SIG-M5 (cell line): Measurements from ENCODE around the gene EML2.
"Not testable (repeated sequence)": the region's sequence is repeated elsewhere in the genome, so short reads cannot be mapped to it uniquely, and the experiment has no call there.

ENCODE experiments used
- DNase-seq: peaks from one replicate; lab custom pipeline; 2025; lab: John Stamatoyannopoulos, UW

Gene EML2

GRCh38 chr19:45615795-45616703 is 23.1 kb downstream of the EML2 start:
- no peak for DNase-seq

GRCh38 chr19:45615056-45615455 is 24.1 kb downstream of the EML2 start:
- DNase-seq: not testable (repeated sequence)

GRCh38 chr19:45613926-45614725 is 25.1 kb downstream of the EML2 start:
- DNase-seq: no peak

DNA sequence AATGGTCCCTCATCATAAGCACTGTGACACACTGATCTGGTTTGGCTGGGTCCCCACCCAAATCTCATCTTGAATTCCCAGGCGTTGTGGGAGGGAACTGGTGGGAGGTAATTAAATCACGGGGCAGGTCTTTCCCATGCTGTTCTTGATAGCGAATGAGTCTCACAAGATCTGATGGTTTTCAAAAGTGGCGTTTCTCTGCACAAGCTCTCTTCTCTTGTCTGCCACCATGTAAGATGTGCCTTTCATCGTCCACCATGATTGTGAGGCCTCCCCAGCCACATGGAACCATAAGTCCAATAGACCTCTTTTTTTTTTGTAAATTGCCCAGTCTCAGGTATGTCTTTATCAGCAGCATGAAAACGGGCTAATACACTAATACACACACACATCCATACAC is 30.2 kb downstream of the EML2 start:
- no peak for DNase-seq

DNA sequence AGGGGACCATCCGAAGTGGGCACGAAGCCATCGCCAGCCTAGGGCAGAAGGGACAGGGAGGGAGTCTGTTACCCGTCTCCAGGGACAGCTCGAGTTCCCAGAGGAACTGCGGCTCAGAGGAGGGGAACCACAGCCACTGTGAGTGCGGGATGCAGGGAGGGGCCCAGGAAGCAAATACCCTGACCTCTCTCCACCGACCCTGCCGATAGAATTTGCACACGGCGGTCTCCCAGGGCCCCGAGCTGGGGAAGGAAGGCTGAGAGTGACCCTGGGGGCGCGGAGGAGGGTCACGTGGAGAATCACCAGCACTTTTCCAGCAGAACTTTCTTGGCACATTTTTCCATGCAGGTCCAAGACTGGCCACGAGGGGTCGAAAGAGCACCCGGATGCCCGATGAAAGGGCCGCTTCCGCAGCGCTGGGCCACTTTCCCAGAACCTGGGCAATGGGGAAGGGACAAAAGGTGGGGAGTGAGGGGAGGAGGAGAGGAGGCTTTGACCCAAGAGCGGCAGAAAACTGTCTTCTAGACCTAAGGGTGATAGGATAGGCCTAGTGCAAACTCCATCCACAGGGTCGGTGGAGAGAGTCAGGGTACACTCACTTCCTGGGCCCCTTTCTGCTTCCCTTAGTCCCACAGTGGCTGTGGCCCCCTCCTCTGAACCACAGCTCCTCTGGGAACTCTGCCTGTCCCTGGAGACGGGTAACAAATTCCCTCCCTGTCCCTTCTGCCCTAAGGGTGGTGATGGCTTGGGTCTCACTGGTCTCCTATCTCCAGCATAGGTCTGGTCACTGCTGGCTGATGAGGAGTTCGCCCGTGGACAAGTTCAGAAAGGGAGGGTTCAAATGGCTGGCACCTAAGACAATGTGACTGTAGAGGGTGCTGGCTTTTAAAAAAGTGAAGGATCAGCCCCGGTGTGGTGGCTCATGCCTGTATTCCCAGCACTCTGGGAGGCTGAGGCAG is 31.8 kb downstream of the EML2 start:
- no peak for DNase-seq

DNA sequence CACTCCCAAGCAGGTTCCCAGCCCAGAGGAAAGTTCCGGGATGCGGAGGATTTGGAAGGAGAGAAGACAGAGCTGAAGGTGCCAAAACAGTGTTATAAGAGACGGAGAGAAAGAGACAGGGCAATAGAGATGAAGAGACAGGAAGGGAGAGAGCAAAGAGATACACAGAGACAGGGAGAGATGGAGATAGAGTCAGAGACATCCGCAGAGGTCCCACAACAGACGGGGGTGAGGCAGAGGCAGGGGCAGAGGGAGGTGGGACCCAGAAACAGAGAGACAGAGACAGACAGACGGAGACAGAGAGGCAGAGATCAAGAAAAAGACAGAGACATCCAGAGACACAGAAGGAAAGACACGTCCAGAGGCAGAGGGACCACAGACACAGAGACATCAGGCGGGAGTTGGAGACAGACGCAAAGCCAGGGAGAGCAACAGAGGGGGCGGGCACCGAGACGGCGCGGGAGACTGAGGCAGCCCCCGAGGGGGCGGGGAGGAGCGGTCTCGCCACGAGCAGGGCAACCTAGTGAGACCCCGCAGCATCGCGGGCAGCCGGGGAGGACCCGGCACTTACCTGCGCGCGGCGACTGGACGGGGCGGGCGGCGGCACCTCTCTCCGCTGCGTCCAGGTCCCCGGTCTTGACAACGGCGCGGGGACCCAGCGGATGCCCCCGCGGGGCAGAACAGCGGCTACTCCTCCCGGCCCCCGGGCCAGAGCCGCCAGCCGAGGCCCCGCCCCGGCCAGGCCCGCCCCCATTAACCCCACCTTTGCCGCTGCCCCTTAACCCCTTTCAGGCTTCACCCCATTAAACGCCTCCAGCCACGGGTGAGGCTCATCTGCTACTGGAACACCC is 37.4 kb downstream of the EML2 start, which contains the start of gene GPR4:
TSS of gene GPR4 (minus strand) at position 689 of the 851 bp plus-strand sequence. CDS start 10,346 bp downstream, outside the sequence.
- no peak for DNase-seq

- DNase-seq: no peak
Observed at GRCh38 chr19:45601115-45601514, 38.1 kb downstream of the EML2 start.

DNA sequence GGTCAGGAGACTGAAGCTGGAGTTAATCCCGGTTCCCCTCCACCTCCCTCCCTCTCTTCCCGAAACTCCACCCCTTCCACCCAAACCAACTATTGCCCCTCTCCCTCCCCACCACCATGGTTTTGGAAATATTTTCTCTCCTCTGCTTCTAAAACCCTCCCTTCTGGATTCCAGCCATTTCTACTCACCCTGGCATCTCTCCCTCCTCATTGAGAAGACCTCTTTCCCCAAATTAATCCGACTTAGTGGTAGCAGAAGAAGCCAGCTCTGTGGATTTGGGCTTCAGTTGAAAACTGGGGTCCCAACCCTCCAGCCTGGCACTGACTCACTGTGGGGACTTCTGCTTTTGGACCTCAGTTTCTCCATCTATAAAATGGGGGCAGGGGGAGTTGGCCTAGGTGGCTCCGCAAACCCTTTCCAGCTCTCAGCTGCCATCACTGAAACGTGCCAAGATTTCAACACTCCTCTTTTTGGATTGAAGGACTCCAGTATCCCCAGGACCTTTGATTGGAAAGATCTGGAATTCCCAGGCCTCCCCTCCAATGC is 38.8 kb downstream of the EML2 start:
- DNase-seq: no peak

DNA sequence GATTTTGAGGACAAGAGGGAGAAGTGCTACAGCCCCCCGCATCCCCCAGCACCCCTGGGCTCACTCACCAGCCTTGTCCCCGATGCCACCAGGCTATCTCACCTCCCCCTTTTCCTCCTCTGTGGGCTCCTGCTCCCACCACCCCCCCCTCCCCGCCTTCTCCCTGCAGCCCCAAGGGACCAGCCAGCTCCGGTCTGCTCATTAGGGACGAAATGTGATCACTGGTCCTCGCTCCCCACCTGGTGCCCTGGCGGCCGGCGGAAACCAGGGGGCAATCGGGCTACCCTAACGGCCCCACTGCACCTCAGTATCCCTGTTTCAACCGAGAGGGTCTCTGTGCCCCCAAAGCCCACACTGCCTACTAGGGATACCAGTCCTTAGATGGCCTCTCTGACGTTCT is 39.9 kb downstream of the EML2 start:
- DNase-seq: no peak

- DNase-seq: no peak
Observed at GRCh38 chr19:45598267-45599001, 40.8 kb downstream of the EML2 start.

DNA sequence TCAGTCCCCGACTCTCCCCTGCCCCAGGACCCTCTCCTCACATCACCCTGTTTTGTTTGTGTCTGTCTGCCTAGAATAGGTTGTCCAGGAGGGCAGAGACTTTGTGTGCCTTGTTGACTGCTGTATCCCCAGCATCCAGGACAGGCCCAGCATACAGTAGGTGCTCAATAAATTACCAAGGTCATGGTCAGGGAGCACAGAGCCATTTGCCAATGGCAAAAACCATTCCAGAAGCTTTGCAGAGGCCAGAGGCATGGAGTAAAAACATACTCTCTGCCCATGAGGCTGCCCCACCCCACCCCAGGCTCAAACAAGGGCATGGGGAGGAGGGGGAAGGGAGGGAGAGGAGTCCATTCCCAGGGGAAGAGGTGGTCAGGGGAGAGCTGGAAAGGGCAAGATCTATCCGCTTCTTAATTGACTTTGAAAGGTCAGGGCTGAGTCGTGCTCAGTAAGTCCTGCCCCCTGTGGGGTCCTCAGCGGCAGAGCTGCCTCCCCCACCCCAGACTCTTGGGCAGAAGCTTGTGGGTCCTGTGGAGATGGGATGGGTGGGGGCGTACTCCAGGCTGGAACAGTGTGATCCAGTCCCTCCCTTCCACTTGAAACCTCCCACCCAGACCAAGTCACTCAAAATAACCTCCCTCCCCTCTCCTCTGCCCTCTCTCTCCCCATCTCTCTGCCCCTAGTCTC is 41.6 kb downstream of the EML2 start:
- no peak for DNase-seq

DNA sequence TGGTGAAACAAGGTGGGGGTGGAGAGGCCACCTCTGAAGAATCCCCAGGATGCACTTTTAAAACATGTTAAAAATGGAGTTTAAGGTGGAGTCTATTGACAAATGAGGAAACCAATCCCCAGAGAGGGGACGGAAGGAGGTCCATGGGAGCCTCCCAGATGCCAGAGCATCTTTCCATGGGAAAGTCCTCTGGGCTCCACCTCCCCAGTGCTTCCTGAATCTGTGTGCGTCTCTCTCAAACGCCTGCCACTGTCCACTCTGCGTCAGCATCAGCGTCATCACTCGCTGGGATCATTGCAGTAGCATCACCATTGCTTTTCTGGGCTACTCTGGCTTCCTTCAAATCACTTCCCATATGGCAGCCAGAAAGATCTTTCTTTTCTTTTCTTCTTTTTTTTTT is 43.4 kb downstream of the EML2 start:
- DNase-seq: no peak

DNA sequence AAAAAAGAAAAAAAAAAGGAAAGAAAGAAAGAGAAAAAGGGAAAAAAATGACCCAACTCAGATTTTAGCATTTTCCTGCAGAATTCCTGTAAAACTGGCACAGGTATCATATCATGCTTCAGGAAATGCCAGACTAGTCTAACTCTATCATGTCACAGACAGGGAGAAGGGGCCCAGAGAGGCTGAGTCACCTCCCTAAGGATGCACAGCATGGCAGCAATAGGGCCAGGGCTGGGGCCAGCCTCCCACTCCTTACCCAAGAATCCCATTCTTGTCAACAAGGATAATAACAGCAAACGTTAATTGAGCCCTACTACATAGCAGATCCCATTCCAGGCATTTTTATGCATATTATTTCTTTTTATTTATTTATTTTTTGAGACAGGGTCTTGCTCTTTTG is 45.7 kb downstream of the EML2 start:
- DNase-seq: no peak

GRCh38 chr19:45592366-45592765 is 46.8 kb downstream of the EML2 start:
- DNase-seq: no peak

- DNase-seq: no peak
Observed at GRCh38 chr19:45591638-45592005, 47.6 kb downstream of the EML2 start.

GRCh38 chr19:45591004-45591637 is 48.1 kb downstream of the EML2 start:
- no peak for DNase-seq

DNA sequence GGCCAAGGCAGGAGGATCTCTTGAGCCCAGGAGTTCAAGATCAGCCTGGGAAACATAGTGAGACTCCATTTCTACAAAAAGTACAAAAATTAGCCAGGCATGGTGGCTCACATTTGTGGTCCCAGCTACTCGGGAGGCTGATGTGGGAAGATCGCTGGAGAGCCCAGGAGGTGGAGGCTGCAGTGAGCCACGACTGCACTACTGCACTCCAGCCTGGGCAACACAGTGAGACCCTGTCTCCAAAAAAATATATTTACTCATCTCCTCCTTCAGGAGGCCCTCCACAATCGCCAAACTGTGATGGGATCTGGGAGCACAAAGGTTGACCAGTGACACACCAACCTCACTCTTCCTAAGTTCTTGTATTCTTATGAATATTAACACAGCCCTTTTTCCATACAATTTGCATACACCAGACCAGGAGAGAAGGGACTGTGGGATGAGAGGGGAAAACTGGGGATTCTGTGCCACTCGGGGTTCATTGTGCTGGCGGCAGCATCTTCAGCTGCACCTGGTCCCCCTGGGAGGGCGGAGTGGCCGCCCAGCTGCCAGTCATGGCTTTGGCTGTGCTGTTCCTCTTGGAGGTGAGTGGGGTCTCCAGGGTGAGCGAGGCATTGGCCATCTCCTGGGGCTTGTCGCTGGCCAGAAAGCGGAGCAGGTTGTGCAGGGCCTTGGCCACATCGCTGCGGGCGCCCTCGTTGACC is 48.7 kb downstream of the EML2 start:
- DNase-seq: no peak

GRCh38 chr19:45589768-45590167 is 49.4 kb downstream of the EML2 start:
- DNase-seq: no peak
